ENCODE data around the gene PKD2L1. TPM values are rescaled to one million over a fixed set of nuclear protein-coding genes. Genes with fewer than 3 reads are reported as not detected.

The PKD2L1 gene
- total RNA-seq, 2 donors from 2014 or later = 0.09 to 0.34 TPM

DNA sequence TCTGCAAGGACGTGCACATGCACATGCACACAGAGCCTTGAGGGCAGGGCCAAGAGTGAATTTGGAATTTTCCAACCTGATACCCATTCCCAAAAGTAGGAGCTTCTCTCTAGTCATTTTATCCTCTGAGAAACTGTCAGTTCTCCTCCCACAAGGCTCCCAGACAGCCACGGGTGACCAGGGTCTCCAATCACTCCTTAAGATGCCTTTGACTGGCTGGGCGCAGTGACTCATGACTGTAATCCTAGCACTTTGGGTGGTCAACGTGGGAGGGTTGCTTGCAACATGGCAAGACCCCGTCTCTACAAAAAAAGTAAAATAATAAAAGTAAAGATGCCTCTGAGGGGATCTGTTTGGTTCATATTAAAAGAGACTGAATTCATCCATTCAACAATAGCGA lies 30.2 kb upstream of the PKD2L1 start:
- H3K4me3 ChIP-seq = no peak overlapping the region
- TF ChIP-seq POLR2A (IDR thresholded peaks at IDR 0.05) (no peak), POLR2AphosphoS5 (IDR thresholded peaks at IDR 0.05) (no peak)
- TF ChIP-seq, protein P1, sequence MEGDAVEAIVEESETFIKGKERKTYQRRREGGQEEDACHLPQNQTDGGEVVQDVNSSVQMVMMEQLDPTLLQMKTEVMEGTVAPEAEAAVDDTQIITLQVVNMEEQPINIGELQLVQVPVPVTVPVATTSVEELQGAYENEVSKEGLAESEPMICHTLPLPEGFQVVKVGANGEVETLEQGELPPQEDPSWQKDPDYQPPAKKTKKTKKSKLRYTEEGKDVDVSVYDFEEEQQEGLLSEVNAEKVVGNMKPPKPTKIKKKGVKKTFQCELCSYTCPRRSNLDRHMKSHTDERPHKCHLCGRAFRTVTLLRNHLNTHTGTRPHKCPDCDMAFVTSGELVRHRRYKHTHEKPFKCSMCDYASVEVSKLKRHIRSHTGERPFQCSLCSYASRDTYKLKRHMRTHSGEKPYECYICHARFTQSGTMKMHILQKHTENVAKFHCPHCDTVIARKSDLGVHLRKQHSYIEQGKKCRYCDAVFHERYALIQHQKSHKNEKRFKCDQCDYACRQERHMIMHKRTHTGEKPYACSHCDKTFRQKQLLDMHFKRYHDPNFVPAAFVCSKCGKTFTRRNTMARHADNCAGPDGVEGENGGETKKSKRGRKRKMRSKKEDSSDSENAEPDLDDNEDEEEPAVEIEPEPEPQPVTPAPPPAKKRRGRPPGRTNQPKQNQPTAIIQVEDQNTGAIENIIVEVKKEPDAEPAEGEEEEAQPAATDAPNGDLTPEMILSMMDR (IDR thresholded peaks at IDR 0.05) = no peak
- H3K4me1 ChIP-seq (replicated peaks) = peaks cover 13% of the 10 kb centered on the region
- intact Hi-C loops (cut with DNase I) = no loop called here
- DNase-seq (ENCODE audit: low spot score) = no peak
- no peaks in the 10 kb centered on the region for H3K36me3 ChIP-seq
- no peaks in the 10 kb centered on the region for H3K9me3 ChIP-seq
- no peaks in the 10 kb centered on the region for H3K27me3 ChIP-seq (replicated peaks; ENCODE audit: insufficient read depth)
- peak overlapping the region in 1 of 2 donors; percentile 46 for H3K27ac ChIP-seq
- 68% methylated on average over 6 of the region's 6 CpGs for WGBS

- no peaks in the 10 kb centered on the region for H3K9me3 ChIP-seq
- H3K4me3 ChIP-seq = no peak overlapping the region
- WGBS = 10% methylated on average over 3 of the region's 3 CpGs
- peak overlapping the region; percentile 46 to 56 for H3K27ac ChIP-seq
- intact Hi-C loops (cut with DNase I) = no loop called here
- peaks cover 13% of the 10 kb centered on the region for H3K4me1 ChIP-seq (replicated peaks)
- DNase-seq (ENCODE audit: low spot score) = no peak
- TF ChIP-seq, protein P1 (IDR thresholded peaks at IDR 0.05) = no peak
- TF ChIP-seq POLR2AphosphoS5 (IDR thresholded peaks at IDR 0.05) (no peak), POLR2A (IDR thresholded peaks at IDR 0.05) (no peak)
- no peaks in the 10 kb centered on the region for H3K27me3 ChIP-seq (replicated peaks; ENCODE audit: insufficient read depth)
- H3K36me3 ChIP-seq = no peaks in the 10 kb centered on the region
Measured at GRCh38 chr10:100359529-100360150, 29.6 kb upstream of the PKD2L1 start.

DNA sequence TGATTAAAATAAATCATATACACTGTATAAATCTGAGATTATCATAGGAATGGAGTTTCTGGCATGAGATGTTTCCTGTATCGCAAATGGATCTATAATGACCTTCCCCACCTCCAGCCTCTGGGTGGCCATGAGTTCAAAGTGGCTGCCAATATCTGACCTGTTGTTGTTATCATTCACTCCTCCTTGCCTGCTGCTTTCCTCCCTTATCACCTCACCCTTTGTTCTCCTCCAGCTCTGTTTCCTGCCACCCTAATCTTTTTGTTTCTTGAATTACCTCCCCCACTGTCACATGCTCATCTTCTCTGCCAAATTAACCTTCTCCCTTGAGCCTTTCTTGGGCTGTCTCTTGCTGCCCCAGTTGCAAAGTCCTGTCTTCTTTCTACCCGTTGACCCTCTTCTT lies 29.0 kb upstream of the PKD2L1 start:
- no peak for DNase-seq (ENCODE audit: low spot score)
- H3K9me3 ChIP-seq = no peaks in the 10 kb centered on the region

GRCh38 chr10:100357059-100357858 lies 27.2 kb upstream of the PKD2L1 start:
- TF ChIP-seq POLR2A (IDR thresholded peaks at IDR 0.05) = no peak
- H3K4me1 ChIP-seq (replicated peaks) = peaks cover 4% of the 10 kb centered on the region
- no peak overlapping the region for H3K4me3 ChIP-seq
- H3K27me3 ChIP-seq (replicated peaks; ENCODE audit: insufficient read depth) = no peaks in the 10 kb centered on the region
- H3K36me3 ChIP-seq = no peaks in the 10 kb centered on the region
- peak overlapping the region in 1 of 2 donors; percentile 42 for H3K27ac ChIP-seq
- no peaks in the 10 kb centered on the region for H3K9me3 ChIP-seq
- intact Hi-C loops (cut with DNase I) = no loop called here
- WGBS = 73% methylated on average over 4 of the region's 4 CpGs
- no peak for DNase-seq (ENCODE audit: low spot score)

More for the DNA sequence above, 29.0 kb upstream of the PKD2L1 start:
- Histone ChIP-seq H3K36me3 (no peaks in the 10 kb centered on the region), H3K27me3 (replicated peaks; ENCODE audit: insufficient read depth) (no peaks in the 10 kb centered on the region), H3K4me3 (no peak overlapping the region), H3K4me1 (replicated peaks) (peaks cover 9% of the 10 kb centered on the region), H3K27ac (peak overlapping the region in 1 of 2 donors; percentile 46)
- TF ChIP-seq POLR2A (IDR thresholded peaks at IDR 0.05) = no peak
- TF ChIP-seq, protein P1 (IDR thresholded peaks at IDR 0.05) = no peak
- TF ChIP-seq POLR2AphosphoS5 (IDR thresholded peaks at IDR 0.05) = no peak
- WGBS = 64% methylated on average over 2 of the region's 2 CpGs
- intact Hi-C loops (cut with DNase I) = no loop called here

GRCh38 chr10:100356067-100357017 lies 26.3 kb upstream of the PKD2L1 start:
- Histone ChIP-seq H3K27ac (no peak overlapping the region), H3K27me3 (replicated peaks; ENCODE audit: insufficient read depth) (no peaks in the 10 kb centered on the region), H3K36me3 (no peaks in the 10 kb centered on the region), H3K4me1 (replicated peaks) (peaks cover 4% of the 10 kb centered on the region), H3K4me3 (no peak overlapping the region), H3K9me3 (no peaks in the 10 kb centered on the region)
- TF ChIP-seq POLR2AphosphoS5 (IDR thresholded peaks at IDR 0.05) = no peak
- 91% methylated on average over 14 of the region's 14 CpGs for WGBS
- intact Hi-C loops (cut with DNase I) = no loop called here
- DNase-seq (ENCODE audit: low spot score) = no peak

Data from prostate gland (tissue), 2 donors.